T-helper 22 cell (primary cell): ENCODE data around the gene GPRIN2.
"Not testable (repeated sequence)": the region's sequence is repeated elsewhere in the genome, so short reads cannot be mapped to it uniquely, and the experiment has no call there.

Experiments used
- DNase-seq: peaks from one replicate; pipeline ENCODE4 v3.0.0-alpha.2; 2020; ENCODE audit warnings: low read depth

The GPRIN2 gene

DNA sequence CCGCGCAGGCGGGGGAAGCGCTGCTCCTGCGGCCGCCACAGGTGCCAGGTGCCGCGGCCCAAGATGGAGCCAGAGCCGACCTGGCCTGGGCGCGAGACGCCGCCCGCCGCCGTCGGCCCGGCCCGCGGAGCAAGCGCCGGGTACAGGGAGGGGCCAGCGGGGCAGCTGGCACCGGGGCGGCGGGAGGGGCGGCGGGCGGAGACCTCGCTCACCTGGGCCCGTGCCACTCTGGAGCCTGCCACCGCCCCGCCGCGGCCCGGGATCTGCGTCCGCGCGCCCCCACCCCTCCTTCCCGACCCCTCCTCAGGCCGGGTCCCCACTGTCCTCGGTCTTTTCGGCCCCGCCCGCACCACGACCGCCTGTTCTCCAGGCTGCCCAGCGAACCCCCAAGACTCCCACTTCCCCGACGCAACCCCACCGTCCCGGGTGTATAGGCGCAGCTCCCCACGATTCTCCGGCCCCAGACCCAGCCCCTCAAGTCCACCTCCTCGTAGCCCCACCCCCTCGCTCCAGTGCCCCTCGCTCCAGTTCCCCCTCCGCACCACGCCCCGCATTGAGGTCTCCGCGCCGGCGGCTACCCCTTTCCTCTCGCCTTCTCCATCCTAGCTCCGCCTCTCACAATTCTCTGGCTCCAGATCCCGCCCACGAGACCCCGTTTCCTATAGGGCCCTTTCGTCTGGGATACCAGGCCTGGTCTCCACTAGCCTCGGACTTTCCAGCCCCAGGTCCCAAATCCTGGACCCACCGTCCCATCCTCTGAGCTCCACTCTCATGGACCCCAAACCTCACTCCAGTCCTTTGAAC is at the start of gene GPRIN2:
GPRIN2 (minus strand) TSS at position 144 of the 804 bp plus-strand sequence. CDS start 5,922 bp downstream, outside the sequence.
- no peak for DNase-seq

DNA sequence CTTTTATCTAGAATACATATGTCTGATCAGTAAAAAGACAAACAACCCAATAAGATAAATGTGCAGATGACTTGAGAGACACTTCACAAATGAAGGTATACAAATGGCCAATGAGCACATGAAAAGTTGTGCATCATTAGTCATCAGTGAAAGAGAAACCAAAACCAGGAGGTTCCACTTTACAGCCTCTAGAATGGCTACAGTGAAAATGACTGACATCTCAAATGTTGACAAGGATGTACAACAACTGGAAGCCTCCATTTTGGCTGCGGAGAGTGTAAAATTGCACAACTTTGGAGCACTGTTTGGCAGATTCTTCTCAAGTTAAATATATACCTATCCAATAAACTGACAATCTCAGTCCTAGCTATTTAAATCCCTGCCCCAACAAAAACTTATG is 44.1 kb upstream of the GPRIN2 start:
- DNase-seq = not testable (repeated sequence)

DNA sequence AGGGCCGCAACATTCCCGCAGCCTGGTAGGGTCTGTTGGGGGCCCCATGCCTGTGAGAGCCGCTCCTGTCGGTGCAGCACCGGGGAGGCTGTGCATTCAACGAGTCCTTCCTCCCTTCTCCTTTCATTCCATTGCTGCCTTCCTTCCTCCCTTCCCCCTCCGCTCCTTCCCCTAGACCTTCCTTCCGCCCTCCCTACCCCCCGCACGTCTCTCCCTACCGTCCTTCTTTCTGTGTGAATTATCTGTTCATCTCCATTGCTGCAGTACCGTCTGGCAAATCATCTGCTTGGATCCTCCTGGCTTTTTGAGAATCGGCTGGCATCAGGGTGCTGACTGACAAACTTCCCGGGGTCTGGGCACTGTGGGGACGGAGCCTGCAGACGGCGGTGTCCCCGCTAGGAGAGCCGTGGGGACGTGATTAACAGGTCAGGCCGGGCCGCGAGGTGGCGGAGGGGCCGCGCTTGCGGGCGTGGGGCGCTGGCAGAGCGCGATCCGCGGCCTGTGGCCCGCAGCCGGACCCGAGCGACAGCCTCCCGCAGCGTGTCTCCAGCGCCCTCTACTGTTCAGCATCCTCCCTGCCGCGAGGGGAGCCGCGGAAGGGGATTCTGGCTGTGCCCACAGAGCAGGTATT is 41.3 kb upstream of the GPRIN2 start:
- not testable (repeated sequence) for DNase-seq

DNA sequence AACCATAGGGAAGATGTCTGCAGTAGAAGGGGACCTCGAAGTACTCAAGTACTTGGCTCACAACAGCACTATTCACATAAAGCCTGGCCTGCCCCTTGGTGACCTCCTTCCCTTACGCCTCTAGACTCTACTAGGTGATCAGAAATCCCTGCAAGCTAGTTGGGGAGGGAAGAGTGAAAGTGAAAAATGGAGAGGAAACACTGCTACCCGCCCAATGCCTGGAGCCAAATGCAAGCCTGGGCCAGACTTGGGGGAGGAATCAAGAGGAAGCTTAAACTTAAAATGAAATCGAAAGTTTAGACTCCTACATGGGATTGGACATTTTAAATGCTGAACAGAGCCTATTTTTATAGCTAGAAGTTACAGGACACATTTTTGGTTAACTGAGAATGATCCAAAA is 40.1 kb upstream of the GPRIN2 start:
- DNase-seq = not testable (repeated sequence)

DNA sequence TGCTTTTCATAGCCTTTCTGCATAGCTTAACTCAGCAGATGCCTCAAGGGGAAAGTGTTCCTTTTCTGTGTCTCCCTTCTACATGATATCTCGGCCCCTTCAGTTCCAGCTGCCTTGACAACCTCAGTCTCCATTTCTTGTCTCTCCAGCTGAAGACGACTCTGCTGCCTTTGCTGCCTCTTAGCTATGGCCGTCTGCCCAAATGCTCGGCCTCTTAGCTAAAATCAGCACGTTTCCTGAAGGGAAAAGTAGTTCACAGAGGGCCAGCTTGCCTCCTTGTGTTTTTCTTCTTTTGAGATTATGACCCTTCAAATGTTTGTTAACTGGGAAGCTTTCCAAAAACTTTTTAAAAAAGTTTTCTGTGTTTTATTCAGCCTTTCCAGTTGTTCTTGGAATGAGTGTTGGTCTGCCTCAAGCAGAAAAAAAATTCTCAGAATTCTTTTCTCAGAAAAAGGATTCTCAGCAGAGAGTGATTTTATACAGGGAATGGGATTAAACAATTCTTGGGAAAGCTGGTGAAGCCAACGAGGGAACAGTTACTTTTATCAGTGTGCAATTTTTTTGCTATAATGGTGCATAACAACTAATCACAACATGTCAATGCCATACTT is 38.1 kb upstream of the GPRIN2 start:
- DNase-seq = not testable (repeated sequence)

DNA sequence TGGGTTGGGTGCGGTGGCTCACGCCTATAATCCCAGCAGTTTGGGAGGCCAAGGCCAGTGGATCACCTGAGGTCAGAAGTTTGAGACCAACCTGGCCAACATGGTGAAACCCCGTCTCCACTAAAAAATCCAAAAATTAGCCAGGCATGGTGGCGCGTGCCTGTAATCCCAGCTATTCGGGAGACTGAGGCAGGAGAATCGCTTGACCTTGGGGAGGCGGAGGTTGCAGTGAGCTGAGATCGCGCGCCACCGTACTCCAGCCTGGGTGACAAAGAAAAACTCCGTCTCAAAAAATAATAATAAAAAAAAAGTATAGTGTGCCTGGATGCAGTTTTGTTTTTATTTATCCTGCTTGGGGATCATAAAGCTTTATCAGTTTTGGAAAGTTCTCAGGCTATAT is 36.8 kb upstream of the GPRIN2 start:
- DNase-seq = not testable (repeated sequence)

DNA sequence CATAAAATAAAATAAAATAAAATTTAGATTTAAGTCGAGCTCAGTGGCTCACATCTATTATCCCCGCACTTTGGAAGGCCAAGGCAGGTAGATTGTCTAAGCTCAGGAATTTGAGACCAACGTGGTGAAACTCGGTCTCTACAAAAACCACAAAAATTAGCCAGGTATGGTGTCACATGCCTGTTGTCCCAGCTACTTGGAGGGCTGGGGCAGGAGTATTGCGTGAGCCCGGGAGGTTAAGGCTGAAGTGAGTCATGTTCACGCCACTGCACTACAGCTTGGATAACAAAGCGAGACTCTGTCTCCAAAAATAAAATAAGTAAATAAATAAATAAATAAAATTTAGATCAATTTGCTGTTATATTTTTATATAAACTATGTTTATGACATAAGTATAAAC is 34.6 kb upstream of the GPRIN2 start:
- not testable (repeated sequence) for DNase-seq

DNA sequence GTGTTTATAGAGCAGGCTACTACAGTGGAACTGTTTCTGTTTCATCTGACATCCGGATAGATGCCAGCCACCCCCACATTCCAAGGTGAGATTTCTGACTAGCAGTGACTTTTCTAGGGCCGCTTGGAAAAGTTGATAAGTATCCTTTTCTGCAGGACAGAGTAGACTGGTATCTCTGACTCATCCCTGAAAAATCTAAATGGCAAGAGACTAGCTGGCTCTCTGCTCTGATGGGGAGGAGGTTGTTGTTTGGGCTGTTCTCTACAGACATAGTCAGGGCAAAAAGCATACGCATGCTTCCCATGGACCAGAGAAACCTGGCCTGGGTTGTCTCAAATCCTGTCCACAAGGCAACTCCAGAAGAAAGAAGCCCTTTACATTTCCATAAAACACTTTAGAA is 33.1 kb upstream of the GPRIN2 start:
- DNase-seq = not testable (repeated sequence)

DNA sequence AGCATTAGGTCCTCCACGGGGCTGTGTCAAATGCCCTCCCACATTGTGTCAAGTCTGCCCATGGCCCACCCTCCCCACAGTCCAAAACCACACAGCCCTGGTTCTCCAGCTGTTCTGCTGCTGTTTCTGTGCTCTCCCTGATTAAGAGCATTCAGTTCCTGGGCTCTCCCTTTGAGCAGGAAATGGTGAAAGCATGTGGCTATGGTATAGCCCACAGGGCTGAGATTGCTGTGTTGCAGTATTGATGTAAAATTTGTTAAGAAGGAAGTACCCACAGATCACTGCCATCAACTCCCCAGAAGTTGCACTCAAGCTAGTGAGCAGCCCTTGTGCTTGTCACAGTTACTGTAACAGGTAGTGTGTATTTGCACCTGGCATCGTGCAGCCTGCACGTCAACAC is 31.8 kb upstream of the GPRIN2 start:
- not testable (repeated sequence) for DNase-seq

DNA sequence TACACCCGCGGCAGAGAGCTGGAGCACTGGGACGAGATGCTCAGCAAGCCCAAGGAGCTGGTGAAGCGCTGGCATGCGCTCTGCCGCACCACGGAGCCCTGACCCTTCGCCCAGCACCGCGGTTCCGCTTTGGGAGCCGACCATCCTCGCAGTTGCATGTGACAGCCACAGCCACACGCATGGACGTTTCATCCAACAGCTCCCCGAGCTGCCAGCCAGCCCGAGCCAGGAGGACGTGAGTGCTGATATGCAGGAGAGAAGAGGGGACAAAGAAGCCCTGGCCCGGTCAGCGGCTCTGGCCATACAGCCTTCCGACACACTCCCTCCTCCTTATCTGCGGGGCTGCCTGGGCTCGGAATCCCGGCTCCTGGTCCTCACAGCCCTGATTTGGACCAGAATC is 31.1 kb upstream of the GPRIN2 start:
- not testable (repeated sequence) for DNase-seq

DNA sequence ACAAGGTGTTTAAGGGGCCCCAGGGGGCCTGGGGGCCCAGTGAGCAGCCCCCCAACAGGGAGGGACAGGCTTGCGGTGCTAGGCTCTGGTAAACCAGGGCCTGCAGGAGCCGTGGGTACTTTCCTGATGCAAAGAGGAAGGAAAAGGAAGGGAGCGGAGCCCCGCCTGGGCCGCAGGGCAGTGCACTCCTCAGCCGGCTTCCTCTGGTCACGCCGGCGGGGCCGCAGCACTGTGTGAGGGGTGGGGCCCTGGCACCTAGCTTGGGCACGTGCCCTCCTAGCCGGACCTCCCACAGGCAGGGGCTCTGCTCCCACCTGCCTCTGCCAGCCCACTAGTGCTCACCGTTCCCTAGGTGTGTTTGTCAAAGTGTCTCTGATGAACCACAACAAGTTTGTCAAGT is 28.8 kb upstream of the GPRIN2 start:
- DNase-seq = not testable (repeated sequence)

DNA sequence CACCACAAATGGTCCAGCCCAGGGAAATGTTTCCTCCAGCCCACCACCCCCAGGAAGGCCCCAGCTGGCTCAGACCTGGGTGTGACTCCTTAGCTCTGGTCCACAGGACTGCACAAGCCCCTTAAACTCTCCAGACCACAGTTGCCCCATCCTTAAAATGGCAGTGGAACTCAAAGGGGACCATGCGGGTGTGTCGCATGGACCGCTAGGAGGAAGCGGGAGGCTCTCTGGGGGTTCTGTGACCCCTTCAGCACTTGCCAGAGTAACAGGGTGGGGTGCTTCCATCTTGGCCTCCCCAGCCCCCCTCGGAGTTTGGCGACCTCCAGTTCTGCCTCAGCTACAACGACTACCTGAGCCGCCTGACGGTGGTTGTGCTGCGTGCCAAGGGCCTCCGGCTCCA is 27.7 kb upstream of the GPRIN2 start:
- DNase-seq = not testable (repeated sequence)

DNA sequence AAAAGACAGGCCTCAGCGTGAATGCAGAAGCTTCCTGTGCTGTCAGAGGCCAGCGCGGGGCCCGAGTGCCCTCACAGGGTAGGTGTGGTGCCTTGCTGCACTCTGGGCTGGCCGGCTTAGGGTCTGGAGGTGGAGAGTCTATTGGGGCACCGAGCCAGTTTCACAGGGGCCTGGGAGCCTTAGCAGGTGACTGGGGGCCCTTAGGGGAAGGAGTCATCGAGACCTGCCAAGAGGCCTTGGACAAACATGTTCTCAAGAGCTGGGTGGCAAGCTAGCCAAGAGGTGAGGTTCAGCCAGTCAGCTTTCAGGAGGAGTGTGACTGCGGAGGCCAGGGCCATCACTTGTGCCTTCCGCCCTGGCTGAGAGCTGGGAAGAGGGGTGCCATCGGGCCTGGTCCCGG is 26.1 kb upstream of the GPRIN2 start:
- DNase-seq = not testable (repeated sequence)

DNA sequence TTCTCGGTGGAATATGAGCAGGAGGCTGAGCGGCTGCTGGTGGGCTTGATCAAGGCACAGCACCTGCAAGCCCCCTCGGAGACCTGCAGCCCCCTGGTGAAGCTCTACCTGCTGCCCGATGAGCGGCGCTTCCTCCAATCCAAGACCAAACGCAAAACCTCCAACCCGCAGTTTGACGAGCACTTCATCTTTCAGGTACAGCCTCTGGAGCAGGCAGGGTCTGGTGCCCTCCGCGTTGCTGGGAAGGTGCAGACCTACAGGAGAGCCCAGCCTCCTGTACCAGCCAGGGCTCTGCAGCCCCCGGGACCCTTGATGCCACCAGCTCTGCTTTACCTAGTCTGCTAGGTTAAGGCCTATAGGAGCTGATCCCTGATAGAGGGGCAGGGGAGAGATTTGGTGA is 25.5 kb upstream of the GPRIN2 start:
- not testable (repeated sequence) for DNase-seq

DNA sequence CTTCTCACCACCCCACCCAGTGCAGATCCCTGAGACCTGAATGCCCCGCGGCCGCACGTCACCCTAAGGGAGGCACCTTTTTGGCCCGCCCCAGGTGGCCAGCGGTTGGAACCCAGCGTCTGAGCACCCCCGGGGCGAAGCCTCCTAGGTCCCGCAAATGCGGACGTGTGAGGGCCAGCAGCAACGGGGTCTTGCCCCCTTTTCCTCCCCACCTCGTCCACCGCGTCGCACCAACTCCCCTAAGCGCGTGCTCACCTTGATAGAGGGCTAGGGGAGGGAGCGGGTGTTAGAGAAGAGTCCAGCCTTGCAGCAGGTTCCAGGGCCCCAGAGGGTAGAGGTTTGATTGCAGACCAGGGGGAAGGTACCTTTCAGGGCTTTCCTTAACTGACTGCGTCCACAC is 22.9 kb upstream of the GPRIN2 start:
- DNase-seq = not testable (repeated sequence)

DNA sequence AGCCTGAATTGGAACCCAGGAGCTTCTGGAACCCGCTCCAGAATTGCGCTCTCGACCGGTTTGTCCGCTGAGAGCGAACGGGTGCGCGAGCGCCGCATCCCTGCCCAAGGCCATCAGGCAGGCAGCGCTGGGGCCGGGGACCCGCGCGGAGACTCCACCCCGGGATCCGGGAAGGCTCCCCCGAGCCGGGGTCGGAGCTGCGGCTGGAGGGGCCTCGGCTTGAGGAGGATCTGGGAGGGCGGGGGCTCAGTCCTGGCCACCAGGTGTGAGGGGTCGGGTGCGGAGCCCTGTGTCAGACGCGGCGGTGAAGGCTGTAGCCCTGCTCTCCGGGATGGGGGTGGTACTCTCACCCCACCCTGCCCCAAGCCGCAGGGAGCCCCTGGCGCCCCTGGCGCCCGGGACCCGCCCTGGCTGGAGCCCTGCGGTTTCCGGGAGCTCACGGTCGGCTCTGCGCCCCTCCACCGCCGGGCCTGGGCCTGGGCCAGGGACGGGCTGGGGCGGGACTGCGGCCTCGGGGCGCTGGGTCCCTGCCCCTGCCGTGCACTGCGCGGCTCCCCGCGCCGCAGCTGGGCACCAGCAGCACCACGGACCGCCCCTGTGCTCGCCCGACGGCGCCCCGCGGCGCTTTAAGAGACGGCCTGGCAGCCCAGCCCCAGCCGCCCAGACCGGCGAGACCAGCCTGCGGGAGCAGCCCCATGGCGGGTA is 22.2 kb upstream of the GPRIN2 start, which contains the start of gene SYT15:
SYT15 (plus strand) TSS at position 655 of the 705 bp plus-strand sequence; CDS start at position 696, 41 bp downstream.
- not testable (repeated sequence) for DNase-seq

DNA sequence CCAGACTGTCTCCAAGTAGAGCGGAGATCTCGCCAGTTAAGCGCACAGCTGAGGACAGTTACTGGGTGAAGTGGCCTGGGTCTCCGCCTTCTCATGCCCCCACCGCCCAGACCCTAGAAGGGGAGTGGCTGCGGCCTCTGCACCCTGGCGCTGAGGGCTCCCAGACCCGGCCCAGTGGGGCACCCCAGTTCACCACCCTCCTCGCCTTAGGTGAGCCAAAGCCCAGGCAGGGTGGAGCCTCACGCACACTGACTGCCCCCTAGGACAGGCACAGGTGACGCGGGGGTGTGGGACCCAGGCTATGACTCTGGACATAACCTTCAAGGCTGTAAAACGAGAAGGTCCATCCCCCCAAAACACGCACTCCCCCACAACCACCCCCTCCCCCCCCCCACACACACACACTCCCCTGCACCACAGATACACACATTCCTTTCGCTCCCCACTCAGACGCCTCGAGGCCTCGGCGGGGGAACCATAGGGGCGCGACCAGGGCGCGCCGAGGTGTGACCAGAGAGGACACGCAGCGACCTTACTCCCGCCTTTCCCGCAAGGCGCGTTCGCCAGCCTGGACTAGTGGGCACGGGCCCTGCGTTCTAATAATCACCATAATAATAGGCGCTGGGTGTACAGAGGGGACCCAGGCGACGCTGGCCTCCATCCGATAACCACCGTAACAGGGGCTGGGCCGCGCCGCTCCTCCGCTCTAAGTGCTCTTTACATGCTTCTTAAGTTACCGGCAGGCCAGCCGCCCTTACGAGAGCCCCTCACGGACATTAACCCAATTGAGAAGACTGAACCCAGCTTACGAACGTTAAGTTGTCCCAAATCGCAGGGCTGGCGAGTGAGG is 21.4 kb upstream of the GPRIN2 start:
- DNase-seq = not testable (repeated sequence)

DNA sequence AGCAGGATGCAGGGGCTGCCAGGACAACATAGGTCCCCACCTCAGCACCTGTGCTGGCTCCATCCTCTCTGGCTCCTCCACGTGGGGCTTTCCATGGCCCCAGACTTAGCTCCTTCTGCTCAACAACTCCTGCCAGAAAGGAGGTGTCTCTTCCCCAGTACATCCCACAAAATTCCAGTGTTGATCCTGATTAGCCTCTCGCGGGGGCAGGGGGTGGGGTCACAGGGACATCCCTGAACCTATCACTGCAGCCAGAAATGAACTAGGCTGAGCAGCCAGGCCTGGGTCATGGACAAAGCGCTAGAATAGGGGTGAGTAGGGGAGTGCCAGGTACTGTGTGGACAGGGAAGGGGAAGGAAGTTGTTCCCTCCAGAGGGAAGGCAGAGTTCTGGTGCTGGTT is 17.4 kb upstream of the GPRIN2 start:
- DNase-seq = not testable (repeated sequence)

DNA sequence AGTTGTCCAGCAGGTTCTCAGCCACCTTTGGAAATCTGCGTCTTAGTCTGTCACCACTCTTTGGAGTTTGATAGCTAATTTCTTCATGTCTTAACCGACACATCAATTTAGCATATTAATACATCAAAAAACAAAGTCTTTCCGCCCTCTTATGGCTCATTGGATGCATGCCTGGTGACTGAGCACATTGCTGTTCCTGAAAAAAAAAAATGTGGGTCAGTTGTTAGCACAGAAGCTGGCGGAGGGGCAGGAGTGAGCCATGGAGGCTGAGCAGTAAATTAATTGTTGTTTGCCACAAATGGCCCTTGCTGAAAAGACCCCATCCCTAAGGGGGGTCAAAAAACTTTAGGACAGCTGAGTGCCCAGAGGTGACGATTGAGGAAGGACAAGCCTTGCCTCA is 16.9 kb upstream of the GPRIN2 start:
- DNase-seq = not testable (repeated sequence)

DNA sequence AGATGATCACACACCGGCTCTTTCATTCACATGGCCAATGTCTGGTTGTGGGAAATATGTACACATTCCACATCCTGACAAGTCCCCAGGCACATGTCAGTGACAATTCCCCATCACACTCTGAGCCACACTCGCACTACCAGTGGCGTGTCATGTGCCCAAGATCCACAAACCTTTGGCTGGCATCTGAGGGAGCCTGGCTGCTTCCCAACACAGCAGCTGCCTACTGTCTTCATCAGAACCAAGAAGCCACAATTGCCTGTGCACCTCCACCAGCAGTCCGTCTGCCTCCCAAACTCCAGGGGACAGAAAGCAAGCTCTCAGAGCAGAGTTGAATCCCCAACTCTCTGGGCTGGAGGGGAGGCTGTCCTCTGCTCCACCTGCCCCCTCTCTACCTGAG is 16.3 kb upstream of the GPRIN2 start:
- DNase-seq = not testable (repeated sequence)

DNA sequence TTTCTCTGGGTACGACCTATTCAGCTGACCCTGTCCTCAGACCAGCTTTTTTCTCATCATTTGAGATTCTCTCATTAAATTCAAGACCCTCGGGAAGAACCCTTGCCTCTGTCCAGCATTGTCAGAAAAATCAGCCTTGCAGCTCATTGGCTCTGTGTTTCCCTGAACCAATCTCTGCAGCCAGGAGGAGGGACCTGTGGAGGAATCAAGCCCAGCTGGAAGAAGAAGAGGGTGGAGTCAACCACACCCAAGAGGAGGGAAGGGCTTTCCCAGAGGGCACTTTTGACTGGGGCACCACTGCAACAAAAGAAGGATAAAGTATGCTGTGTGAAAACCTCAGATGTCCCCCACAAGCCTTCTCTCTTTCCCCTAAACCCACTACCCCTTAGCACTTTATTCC is 14.2 kb upstream of the GPRIN2 start:
- DNase-seq = not testable (repeated sequence)
